B cell (primary cell): ENCODE measurements around the gene MIF. TPM values are rescaled to one million over a fixed set of nuclear protein-coding genes. Genes with fewer than 3 reads are reported as not detected.

ENCODE experiments used
- ATAC-seq: fragments of 200-7000 bp; cut with Tn5 transposase; one replicate; pipeline ENCODE4 v1.10.0; 2021; ENCODE audit warnings: low read depth, mild to moderate bottlenecking, moderate number of reproducible peaks, moderate library complexity
- CTCF ChIA-PET: fragments of 350-600 bp; sonication (Branson Sonifier 250); formaldehyde crosslinking; loops from one replicate; lab custom pipeline; 2021; ENCODE audit warnings: antibody characterized with exemption, inconsistent platforms; lab: Charles Lee
- POLR2A ChIA-PET: fragments of 350-600 bp; sonication (Branson Sonifier 250); formaldehyde crosslinking; loops from one replicate; lab custom pipeline; 2021; ENCODE audit warnings: antibody characterized with exemption; lab: Charles Lee
- DNase-seq: peaks from one replicate; pipeline ENCODE4 v3.0.0; 2013
- H2AFZ ChIP-seq: 2 replicates; pipeline ENCODE4 v1.6.1; 2012; ENCODE audit warnings: mild to moderate bottlenecking, low read depth, low read length; ENCODE audit not compliant: insufficient read depth, poor library complexity, severe bottlenecking
- H3K27ac ChIP-seq, 2 donors: 1 replicate in 1 of 2; 2 replicates in 1 of 2; pipeline ENCODE4 v1.5.1; 2012 to 2013; ENCODE audit warnings: low read length in 2 of 2, mild to moderate bottlenecking in 2 of 2, moderate library complexity in 1 of 2
- H3K27me3 ChIP-seq, 4 experiments: fragments of 200-600 bp in 1 of 4; sonication (generic) in 1 of 4; replicated peaks in 1 of 4; 1 replicate in 2 of 4; 2 replicates in 2 of 4; pipeline versions ENCODE4 v1.6.1 to v1.7.0; 2013 to 2016; ENCODE audit warnings: low read length in 3 of 4, mild to moderate bottlenecking in 2 of 4, mixed read lengths in 1 of 4, moderate library complexity in 1 of 4; ENCODE audit not compliant: insufficient read depth in 4 of 4, control insufficient read depth in 3 of 4; ENCODE audit errors: control extremely low read depth in 1 of 4
- H3K36me3 ChIP-seq, 2 experiments: replicated peaks in 1 of 2; 1 replicate in 1 of 2; 2 replicates in 1 of 2; pipeline versions ENCODE4 v1.6.1 to v1.7.1; 2013; ENCODE audit warnings: low read length in 1 of 2; ENCODE audit not compliant: insufficient read depth in 2 of 2, control insufficient read depth in 1 of 2; ENCODE audit errors: control extremely low read depth in 1 of 2, extremely low read depth in 1 of 2
- H3K4me1 ChIP-seq, 2 donors: fragments of 200-600 bp in 1 of 2; sonication (generic) in 1 of 2; 1 replicate in 1 of 2; 2 replicates in 1 of 2; pipeline versions ENCODE4 v1.5.1 to v1.6.1; 2013 to 2017; ENCODE audit warnings: low read length in 2 of 2; ENCODE audit not compliant: control insufficient read depth in 2 of 2, insufficient read depth in 2 of 2
- H3K4me2 ChIP-seq: replicated peaks from 2 replicates; pipeline ENCODE3; 2012; ENCODE audit warnings: mild to moderate bottlenecking, low read depth, low read length; ENCODE audit not compliant: poor library complexity, severe bottlenecking
- H3K4me3 ChIP-seq, 5 experiments: fragments of 200-600 bp in 1 of 5; sonication (generic) in 1 of 5; 1 replicate in 3 of 5; 2 replicates in 2 of 5; pipeline versions ENCODE4 v1.5.1 to v1.7.0; 2011 to 2016; ENCODE audit warnings: low read length in 4 of 5, mild to moderate bottlenecking in 4 of 5, low read depth in 2 of 5, control low read depth in 1 of 5, moderate library complexity in 1 of 5; ENCODE audit not compliant: insufficient read depth in 1 of 5; ENCODE audit errors: control extremely low read depth in 1 of 5, extremely low read depth in 1 of 5
- H3K79me2 ChIP-seq: fragments of 200-600 bp; sonication (generic); one replicate; pipeline ENCODE4 v1.6.0; 2016; ENCODE audit warnings: low read length; ENCODE audit not compliant: control insufficient read depth, insufficient read depth
- H3K9ac ChIP-seq: fragments of 200-600 bp; sonication (generic); 2 replicates; pipeline ENCODE4 v1.6.1; 2017; ENCODE audit warnings: mild to moderate bottlenecking, low read length, moderate library complexity
- H3K9me3 ChIP-seq, 3 donors: one replicate each; pipeline versions ENCODE4 v1.6.1 to v1.7.1; 2013; ENCODE audit warnings: low read length in 2 of 3; ENCODE audit not compliant: control insufficient read depth in 2 of 3, insufficient read depth in 1 of 3; ENCODE audit errors: control extremely low read depth in 1 of 3
- H4K20me1 ChIP-seq: 2 replicates; pipeline ENCODE4 v1.6.0; 2012; ENCODE audit warnings: mild to moderate bottlenecking, low read length; ENCODE audit not compliant: insufficient read depth, control insufficient read depth, poor library complexity, severe bottlenecking
- H3K27ac Mint-ChIP-seq: one replicate; pipeline ENCODE4 v1.8.0; 2021; ENCODE audit warnings: mixed read lengths
- H3K27me3 Mint-ChIP-seq: one replicate; pipeline ENCODE4 v1.8.0; 2021; ENCODE audit warnings: mixed read lengths
- H3K4me1 Mint-ChIP-seq: one replicate; pipeline ENCODE4 v1.8.0; 2021; ENCODE audit warnings: mixed read lengths
- H3K4me3 Mint-ChIP-seq: one replicate; pipeline ENCODE4 v1.8.0; 2021; ENCODE audit warnings: mixed read lengths
- H3K9me3 Mint-ChIP-seq: one replicate; pipeline ENCODE4 v1.8.0; 2022; ENCODE audit warnings: mixed read lengths; ENCODE audit not compliant: insufficient read depth
- EZH2 ChIP-seq: IDR thresholded peaks from 2 replicates; pipeline ENCODE4 v1.6.1; 2012; ENCODE audit warnings: borderline replicate concordance, low read depth, mild to moderate bottlenecking, moderate library complexity, low read length; ENCODE audit not compliant: insufficient read depth, poor library complexity, severe bottlenecking
- WGBS: methylation state at CpG from one replicate; pipeline ENCODE4 v1.1.5; 2013; ENCODE audit warnings: missing lambda C conversion rate; ENCODE audit not compliant: insufficient coverage; 5-methylcytosine and 5-hydroxymethylcytosine counted together
- intact Hi-C: fragments of 100-400 bp; cut with micrococcal nuclease; formaldehyde crosslinking; loops from one replicate; pipeline ENCODE4 v1.10.0; 2022
- polyA plus RNA-seq: library from polyadenylated mRNA; depleted of rRNA; stranded (reverse); fragments of >200 nt; gene quantifications from 2 replicates; pipeline ENCODE4 v1.2.3, GENCODE V29; 2012
- total RNA-seq, 2 donors: library from RNA; stranded (reverse); fragments of 120-200 nt in 1 of 2; gene quantifications; 1 replicate in 1 of 2; 2 replicates in 1 of 2; pipeline versions ENCODE4 v1.2.3 to v1.2.4, GENCODE V29; 2013 to 2022
- TF ChIP-seq, protein P1 (sequence below): fragments of 200-600 bp; IDR thresholded peaks from one replicate; pipeline ENCODE4 v1.8.0; 2022; ENCODE audit warnings: antibody characterized with exemption, mild to moderate bottlenecking

MIF gene
- total and polyA plus RNA-seq, 2 donors (not counting 1 experiment from before 2014, with no cell fraction given): 143 to 272 TPM

DNA sequence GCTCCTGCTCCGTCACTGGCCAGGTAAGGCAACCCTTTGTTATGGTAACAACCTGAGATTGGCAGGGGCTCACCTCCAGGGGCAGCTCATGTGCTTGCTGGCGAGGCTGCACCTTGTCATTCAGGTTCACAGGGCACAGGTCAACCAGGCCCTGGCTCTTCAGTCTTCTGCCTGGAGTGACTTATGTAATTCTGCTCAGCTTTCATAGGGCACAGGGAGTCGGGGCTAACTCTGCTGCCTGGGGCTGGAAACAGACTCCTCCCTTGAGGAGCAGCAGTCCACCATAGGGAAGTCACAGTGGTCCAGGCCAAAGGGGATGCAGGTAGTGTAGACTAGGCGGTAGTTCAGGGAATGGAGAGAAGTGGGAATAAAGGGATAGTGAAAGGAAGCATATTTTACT is 1.5 kb upstream of the MIF start:
- intact Hi-C loops: loop anchor here (5.0 kb wide), 1 partner anchor 35 kb away; the partner anchor contains the start of gene SLC2A11
- TF ChIP-seq, protein P1, sequence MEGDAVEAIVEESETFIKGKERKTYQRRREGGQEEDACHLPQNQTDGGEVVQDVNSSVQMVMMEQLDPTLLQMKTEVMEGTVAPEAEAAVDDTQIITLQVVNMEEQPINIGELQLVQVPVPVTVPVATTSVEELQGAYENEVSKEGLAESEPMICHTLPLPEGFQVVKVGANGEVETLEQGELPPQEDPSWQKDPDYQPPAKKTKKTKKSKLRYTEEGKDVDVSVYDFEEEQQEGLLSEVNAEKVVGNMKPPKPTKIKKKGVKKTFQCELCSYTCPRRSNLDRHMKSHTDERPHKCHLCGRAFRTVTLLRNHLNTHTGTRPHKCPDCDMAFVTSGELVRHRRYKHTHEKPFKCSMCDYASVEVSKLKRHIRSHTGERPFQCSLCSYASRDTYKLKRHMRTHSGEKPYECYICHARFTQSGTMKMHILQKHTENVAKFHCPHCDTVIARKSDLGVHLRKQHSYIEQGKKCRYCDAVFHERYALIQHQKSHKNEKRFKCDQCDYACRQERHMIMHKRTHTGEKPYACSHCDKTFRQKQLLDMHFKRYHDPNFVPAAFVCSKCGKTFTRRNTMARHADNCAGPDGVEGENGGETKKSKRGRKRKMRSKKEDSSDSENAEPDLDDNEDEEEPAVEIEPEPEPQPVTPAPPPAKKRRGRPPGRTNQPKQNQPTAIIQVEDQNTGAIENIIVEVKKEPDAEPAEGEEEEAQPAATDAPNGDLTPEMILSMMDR: no peak
- TF ChIP-seq EZH2: no peak

More for the DNA sequence above, 1.5 kb upstream of the MIF start:
- Histone ChIP-seq H3K4me2 (no peak overlapping the region), H3K79me2 (peaks cover 12% of the 10 kb centered on the region), H4K20me1 (peaks cover 29% of the 10 kb centered on the region), H3K4me3 (no peak overlapping the region), H3K4me1 (peaks cover 13 to 19% of the 10 kb centered on the region in 2 donors), H3K27ac (no peak overlapping the region), H2AFZ (no peak overlapping the region), H3K9me3 (peaks cover 0 to 4% (median 0%) of the 10 kb centered on the region in 3 donors), H3K9ac (no peak overlapping the region), H3K36me3 (peaks cover 0 to 12% of the 10 kb centered on the region in 2 experiments), H3K27me3 (no peaks in the 10 kb centered on the region)
- no peaks in the 10 kb centered on the region for H3K27me3 Mint-ChIP-seq
- 97% methylated on average over 4 of the region's 4 CpGs for WGBS
- H3K27ac Mint-ChIP-seq: peak overlapping the region; percentile 2
- no peaks in the 10 kb centered on the region for H3K9me3 Mint-ChIP-seq
- POLR2A ChIA-PET: interaction anchor here (2.5 kb wide), 1 partner anchor 35 kb away, joined by 32 read pairs; the partner anchor contains the start of gene SLC2A11
- CTCF ChIA-PET: interaction anchor here (1.2 to 2.5 kb wide), 3 partner anchors 8 to 42 kb away, joined by 5 to 24 read pairs (median 5); partner anchors contain the start of gene SLC2A11
- no peak for ATAC-seq
- peak overlapping the region; percentile 61 for H3K4me3 Mint-ChIP-seq
- DNase-seq: no peak
- H3K4me1 Mint-ChIP-seq: peaks cover 27% of the 10 kb centered on the region
